ENCODE results near the gene SLC22A17.

Gene SLC22A17

DNA sequence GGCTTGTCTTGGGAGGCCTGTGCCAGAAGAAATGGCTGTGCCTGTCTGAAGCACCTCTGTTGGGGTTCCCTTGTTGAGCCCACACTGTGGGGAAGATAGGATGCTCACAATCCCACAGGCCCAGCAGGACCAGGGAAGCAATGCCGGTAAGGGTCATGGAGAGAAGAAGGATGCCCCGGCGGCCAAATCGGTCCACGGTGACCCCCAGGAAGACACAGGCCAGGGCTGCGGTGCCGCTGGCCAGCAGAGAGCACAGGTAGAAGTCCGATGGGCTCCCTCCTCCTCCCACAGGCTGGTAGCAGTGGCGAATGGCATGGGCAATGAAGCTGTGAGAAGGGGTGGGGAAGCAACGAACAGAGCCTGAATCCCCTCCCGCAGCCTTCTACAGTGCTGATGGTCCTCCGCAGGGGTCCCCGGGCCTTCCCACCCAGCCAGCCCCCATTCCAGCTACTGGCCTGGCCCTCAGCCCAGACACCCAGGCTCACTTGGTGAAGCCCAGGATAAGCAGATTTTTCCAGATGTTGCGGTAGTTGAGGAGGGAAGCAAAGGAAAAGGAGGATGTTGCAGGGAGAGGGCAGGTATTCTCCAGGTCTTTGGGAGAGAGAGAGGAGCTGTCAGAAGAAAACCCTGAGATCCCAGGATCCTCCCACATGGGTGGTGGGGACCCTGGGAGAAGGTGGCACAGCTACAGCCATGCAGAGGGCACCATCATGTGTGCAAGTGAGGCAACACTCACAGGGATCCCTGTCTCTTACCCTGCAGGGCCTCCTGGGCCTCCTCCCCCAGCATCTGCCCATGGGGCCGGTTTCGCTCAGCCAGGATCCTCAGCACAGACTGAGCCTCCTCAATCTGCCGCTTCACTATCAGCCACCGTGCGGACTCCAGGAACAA lies 5.0 kb downstream of the SLC22A17 start:
- DNase-seq (ENCODE audit: low read depth): no peak
- no peak overlapping the region for H3K4me3 ChIP-seq (ENCODE audit: low read length)
- TF ChIP-seq, protein P1, sequence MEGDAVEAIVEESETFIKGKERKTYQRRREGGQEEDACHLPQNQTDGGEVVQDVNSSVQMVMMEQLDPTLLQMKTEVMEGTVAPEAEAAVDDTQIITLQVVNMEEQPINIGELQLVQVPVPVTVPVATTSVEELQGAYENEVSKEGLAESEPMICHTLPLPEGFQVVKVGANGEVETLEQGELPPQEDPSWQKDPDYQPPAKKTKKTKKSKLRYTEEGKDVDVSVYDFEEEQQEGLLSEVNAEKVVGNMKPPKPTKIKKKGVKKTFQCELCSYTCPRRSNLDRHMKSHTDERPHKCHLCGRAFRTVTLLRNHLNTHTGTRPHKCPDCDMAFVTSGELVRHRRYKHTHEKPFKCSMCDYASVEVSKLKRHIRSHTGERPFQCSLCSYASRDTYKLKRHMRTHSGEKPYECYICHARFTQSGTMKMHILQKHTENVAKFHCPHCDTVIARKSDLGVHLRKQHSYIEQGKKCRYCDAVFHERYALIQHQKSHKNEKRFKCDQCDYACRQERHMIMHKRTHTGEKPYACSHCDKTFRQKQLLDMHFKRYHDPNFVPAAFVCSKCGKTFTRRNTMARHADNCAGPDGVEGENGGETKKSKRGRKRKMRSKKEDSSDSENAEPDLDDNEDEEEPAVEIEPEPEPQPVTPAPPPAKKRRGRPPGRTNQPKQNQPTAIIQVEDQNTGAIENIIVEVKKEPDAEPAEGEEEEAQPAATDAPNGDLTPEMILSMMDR (conservative IDR thresholded peaks at IDR 0.05; ENCODE audit: low read length): no peak

DNA sequence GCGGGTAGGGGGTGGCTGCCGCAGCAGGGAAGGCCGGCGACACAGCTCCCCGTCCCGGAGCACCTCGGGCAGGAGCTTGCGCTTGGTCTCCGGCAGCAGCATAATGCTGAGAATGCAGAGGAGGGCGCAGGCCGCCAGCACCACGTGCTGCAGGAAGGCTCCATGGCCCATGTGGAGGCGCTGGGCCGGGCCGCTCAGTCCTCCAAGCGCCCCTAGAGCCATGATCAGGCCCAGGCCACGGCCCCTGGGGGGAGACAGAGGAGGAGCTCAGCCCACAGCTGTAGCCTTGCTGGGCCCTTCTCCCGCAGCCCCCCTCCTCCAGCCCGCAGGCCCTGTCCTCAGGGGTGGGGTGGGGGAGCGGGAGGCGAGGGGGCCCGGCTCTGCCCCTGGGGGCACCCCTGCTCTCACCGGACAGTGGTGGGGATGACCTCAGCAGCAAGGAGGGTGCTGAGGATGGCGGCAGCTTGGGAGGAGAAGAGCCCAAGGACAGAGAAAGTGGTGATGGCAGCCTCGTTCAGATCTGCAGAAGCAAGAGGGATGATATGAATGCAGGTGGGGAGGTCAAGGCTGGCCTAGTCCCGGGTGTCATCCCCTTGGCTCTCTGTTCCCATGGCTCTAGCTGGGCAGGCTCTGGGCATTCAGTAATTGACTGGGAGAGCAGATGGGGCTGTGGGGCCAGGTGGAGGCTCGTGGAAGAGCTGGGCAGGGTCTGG lies 5.8 kb downstream of the SLC22A17 start:
- TF ChIP-seq, protein P1 (conservative IDR thresholded peaks at IDR 0.05; ENCODE audit: low read length): no peak
- H3K4me3 ChIP-seq (ENCODE audit: low read length): no peak overlapping the region
- DNase-seq (ENCODE audit: low read depth): no peak

DNA sequence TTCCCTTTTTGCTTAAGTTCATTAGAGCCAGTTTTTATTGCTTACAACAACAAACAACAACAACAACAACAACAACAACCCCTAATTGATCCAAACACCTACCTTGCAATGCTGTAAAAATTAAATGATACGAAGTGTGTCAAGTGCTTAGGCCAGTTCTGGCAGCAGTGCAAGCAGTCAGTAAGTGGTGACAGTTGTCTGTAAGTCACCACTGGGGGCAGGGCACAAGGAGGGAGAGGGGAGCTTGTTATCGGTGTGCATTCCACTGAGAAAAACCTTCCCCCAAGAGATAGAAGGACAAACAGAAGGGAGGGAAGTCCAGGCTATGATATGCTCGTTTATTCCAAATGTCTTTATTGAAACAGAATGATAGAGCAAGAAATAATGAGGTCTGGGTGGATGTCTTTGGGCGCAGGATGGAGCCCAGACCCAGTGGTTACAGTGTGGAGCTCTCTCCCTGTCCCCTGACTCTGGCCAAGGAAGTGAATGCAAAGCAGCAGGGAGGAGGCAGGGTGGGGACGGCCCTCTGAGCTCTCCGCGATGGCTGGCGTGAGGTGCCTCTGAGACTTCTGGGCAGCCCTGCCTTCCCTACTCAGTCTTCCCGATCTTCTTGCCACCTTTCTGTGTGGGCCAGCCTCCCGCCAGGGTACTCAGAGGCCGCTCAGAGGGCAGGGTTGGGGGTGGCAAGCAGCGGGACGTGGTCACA lies 6.5 kb downstream of the SLC22A17 start:
- H3K4me3 ChIP-seq (ENCODE audit: low read length): no peak overlapping the region
- TF ChIP-seq, protein P1 (conservative IDR thresholded peaks at IDR 0.05; ENCODE audit: low read length): no peak

DNA sequence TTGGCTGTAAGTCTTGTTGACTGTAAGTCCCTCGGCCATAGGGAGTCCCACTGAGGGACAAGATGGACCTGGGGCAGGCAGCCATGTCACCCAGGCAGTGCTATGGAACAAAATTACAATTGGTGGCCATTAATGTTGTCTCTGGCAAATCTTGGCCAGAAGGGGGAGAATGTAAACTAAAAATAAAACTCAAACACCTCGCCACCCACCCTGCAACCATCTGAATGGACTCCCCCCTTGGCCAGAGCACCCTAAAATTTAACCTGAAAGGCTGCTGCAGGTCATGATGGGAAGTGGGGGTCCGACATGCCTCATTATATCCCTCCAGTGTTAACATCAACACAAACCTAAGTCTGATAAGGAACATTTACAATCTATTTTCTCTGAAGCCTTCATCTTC lies 8.2 kb downstream of the SLC22A17 start:
- no peak for DNase-seq (ENCODE audit: low read depth)
- TF ChIP-seq, protein P1 (conservative IDR thresholded peaks at IDR 0.05; ENCODE audit: low read length): no peak
- H3K4me3 ChIP-seq (ENCODE audit: low read length): no peak overlapping the region

More for the DNA sequence above, 6.5 kb downstream of the SLC22A17 start:
- DNase-seq (ENCODE audit: low read depth): no peak

DNA sequence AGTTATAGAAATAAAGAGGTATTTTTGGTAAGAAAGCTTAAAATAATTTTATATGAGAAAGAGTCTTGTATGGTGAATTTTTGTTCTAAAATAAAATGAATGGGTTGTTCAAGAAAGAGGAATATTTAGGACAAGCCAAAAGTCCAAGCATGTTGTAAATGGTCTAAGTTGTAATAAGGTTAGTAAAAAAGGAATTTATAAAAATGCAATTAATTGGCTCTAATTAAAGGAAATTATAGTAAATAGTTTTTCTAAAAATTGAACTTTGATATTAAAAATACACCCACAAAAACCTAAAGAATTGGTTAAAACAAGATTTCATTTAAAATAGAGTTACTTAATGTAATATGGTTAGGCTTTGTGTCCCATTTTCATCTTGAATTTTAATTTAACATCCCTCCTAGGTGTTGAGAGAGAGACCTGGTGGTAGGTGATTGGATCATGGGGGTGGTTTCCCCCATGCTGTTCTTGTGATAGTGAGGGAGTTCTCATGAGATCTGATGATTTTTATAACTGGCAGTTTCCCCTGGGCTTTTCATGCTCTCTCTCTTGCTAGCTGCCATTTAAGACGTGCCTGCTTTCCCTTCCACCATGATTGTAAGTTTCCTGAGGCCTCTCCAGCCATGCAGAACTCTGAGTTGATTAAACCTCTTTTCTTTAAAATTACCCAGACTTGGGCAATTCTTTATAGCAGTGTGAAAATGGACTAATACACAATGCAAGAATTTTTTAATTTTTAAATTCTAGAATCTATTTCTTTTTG lies 13.0 kb downstream of the SLC22A17 start:
- DNase-seq (ENCODE audit: low read depth): no peak
- TF ChIP-seq, protein P1 (conservative IDR thresholded peaks at IDR 0.05; ENCODE audit: low read length): no peak
- no peak overlapping the region for H3K4me3 ChIP-seq (ENCODE audit: low read length)

DNA sequence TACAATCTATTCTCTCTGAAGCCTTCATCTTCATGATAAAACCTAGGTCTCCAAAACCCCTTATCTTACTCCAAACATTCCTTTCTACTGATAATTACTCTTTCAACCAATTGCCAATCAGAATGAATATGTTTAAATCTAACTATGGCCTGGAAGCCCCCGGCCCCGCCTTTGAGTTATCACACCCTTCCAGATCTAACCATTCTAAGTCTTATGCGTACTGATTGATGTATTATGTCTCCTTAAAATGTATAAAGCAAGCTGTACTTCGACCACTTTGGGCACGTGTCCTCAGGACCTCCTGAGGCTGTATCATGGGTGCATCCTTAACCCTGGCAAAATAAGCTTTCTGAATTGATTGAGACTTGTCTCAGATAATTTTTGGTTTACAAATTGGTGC lies 17.1 kb downstream of the SLC22A17 start:
- DNase-seq (ENCODE audit: low read depth): no peak
- TF ChIP-seq, protein P1 (conservative IDR thresholded peaks at IDR 0.05; ENCODE audit: low read length): no peak
- H3K4me3 ChIP-seq (ENCODE audit: low read length): no peak overlapping the region

All from AG10803 (cell line).